MM.1S (cell line): ENCODE measurements around the gene PIP4K2A.

Experiments
- DNase-seq: peaks from one replicate; pipeline ENCODE4 v3.0.0-alpha.2; 2015
- H2AFZ ChIP-seq: fragments of 300-600 bp; sonication (generic); 2 replicates; pipeline ENCODE4 v1.6.0; 2016; ENCODE audit warnings: antibody characterized with exemption, low read length
- H3F3A ChIP-seq: fragments of 300-600 bp; sonication (generic); 2 replicates; pipeline ENCODE4 v1.6.1; 2016; ENCODE audit warnings: mild to moderate bottlenecking, antibody characterized with exemption, low read length, moderate library complexity, mixed read lengths; ENCODE audit not compliant: insufficient read depth
- H3K27ac ChIP-seq: fragments of 300-600 bp; sonication (generic); 2 replicates; pipeline ENCODE4 v1.5.1; 2016; ENCODE audit warnings: mild to moderate bottlenecking, low read length
- H3K27me3 ChIP-seq: fragments of 300-600 bp; sonication (generic); replicated peaks from 2 replicates; pipeline ENCODE4 v1.6.0; 2016; ENCODE audit warnings: low read length; ENCODE audit not compliant: insufficient read depth
- H3K36me3 ChIP-seq: fragments of 300-600 bp; sonication (generic); replicated peaks from 2 replicates; pipeline ENCODE4 v1.6.1; 2016; ENCODE audit warnings: mild to moderate bottlenecking, low read length, mixed read lengths; ENCODE audit not compliant: insufficient read depth
- H3K4me1 ChIP-seq: fragments of 300-600 bp; sonication (generic); 2 replicates; pipeline ENCODE4 v1.6.1; 2016; ENCODE audit warnings: low read length, mixed read lengths
- H3K4me2 ChIP-seq: fragments of 300-600 bp; sonication (generic); 2 replicates; pipeline ENCODE4 v1.6.0; 2016; ENCODE audit warnings: low read depth, low read length
- H3K4me3 ChIP-seq: fragments of 300-600 bp; sonication (generic); 2 replicates; pipeline ENCODE4 v1.5.1; 2016; ENCODE audit warnings: low read length, mixed read lengths
- H3K79me2 ChIP-seq: fragments of 300-600 bp; sonication (generic); 2 replicates; pipeline ENCODE4 v1.6.1; 2016; ENCODE audit warnings: mixed run types, low read length, mixed read lengths
- H3K9ac ChIP-seq: fragments of 300-600 bp; sonication (generic); 2 replicates; pipeline ENCODE4 v1.6.1; 2016; ENCODE audit warnings: low read length, mixed read lengths
- H3K9me2 ChIP-seq: fragments of 300-600 bp; sonication (generic); replicated peaks from 2 replicates; pipeline ENCODE4 v1.6.1; 2016; ENCODE audit warnings: mild to moderate bottlenecking, low read length, mixed read lengths; ENCODE audit not compliant: insufficient read depth
- H3K9me3 ChIP-seq: fragments of 300-600 bp; sonication (generic); replicated peaks from 2 replicates; pipeline ENCODE4 v1.6.1; 2016; ENCODE audit warnings: mild to moderate bottlenecking, low read length, mixed read lengths; ENCODE audit not compliant: insufficient read depth
- H4K20me1 ChIP-seq: fragments of 300-600 bp; sonication (generic); 2 replicates; pipeline ENCODE4 v1.6.1; 2016; ENCODE audit warnings: mild to moderate bottlenecking, low read length, moderate library complexity, mixed read lengths; ENCODE audit not compliant: insufficient read depth
- EZH2 ChIP-seq: fragments of 300-600 bp; sonication (generic); optimal IDR thresholded peaks from 2 replicates; pipeline ENCODE3; 2017; ENCODE audit warnings: low read depth, mild to moderate bottlenecking, antibody characterized with exemption, low read length, mixed read lengths
- EZH2phosphoT487 ChIP-seq: fragments of 300-600 bp; sonication (generic); IDR thresholded peaks from 2 replicates; pipeline ENCODE4 v1.6.1; 2018; ENCODE audit warnings: antibody characterized with exemption, low read length
- TF ChIP-seq, protein P1 (sequence below): fragments of 300-600 bp; sonication (generic); IDR thresholded peaks from 2 replicates; pipeline ENCODE4 v1.5.1; 2016; ENCODE audit warnings: antibody characterized with exemption, low read length, mixed read lengths

Gene PIP4K2A

DNA sequence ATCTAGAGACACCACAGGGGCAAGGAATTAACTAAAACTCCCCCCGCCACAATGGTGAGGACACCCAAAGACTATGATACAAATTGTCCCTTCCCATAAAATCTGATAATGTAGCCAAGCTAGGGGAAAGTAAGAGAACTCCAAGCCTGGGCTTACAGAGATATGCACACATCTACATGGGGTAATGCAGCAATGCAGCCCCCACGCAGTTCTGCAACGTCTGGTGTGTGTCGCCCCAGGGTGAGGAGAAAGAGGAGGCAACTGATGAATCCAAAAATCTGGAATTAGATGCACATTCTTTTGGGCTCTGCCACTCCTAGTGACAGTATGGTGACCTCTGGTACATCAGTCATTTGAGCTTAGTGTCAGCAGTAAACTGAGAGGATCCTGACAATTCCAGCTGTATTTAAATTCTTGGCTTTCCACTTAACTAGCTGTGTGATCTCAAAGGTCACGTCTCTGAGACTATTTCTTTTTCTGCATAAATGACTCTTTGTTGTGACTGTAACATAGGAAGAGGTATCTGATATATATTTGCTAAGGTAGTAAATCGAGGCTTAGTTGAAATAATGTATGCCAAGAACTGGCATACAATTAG is 51.5 kb downstream of the PIP4K2A start:
- Histone ChIP-seq H3K27ac (no peak overlapping the region), H4K20me1 (no peaks in the 10 kb centered on the region; the same call in 1 of the 2 replicates), H3K9me2 (no peaks in the 10 kb centered on the region), H3K9me3 (no peaks in the 10 kb centered on the region), H3K36me3 (no peaks in the 10 kb centered on the region), H3K4me1 (no peaks in the 10 kb centered on the region), H3K4me3 (no peak overlapping the region), H2AFZ (no peak overlapping the region), H3K4me2 (no peak overlapping the region), H3K79me2 (peaks cover 59% of the 10 kb centered on the region), H3K9ac (no peak overlapping the region), H3F3A (no peaks in the 10 kb centered on the region; the same call in 1 of the 2 replicates), H3K27me3 (no peaks in the 10 kb centered on the region)
- no peak for DNase-seq
- TF ChIP-seq EZH2 (no peak), EZH2phosphoT487 (no peak)
- TF ChIP-seq, protein P1, sequence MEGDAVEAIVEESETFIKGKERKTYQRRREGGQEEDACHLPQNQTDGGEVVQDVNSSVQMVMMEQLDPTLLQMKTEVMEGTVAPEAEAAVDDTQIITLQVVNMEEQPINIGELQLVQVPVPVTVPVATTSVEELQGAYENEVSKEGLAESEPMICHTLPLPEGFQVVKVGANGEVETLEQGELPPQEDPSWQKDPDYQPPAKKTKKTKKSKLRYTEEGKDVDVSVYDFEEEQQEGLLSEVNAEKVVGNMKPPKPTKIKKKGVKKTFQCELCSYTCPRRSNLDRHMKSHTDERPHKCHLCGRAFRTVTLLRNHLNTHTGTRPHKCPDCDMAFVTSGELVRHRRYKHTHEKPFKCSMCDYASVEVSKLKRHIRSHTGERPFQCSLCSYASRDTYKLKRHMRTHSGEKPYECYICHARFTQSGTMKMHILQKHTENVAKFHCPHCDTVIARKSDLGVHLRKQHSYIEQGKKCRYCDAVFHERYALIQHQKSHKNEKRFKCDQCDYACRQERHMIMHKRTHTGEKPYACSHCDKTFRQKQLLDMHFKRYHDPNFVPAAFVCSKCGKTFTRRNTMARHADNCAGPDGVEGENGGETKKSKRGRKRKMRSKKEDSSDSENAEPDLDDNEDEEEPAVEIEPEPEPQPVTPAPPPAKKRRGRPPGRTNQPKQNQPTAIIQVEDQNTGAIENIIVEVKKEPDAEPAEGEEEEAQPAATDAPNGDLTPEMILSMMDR, result no peak

DNA sequence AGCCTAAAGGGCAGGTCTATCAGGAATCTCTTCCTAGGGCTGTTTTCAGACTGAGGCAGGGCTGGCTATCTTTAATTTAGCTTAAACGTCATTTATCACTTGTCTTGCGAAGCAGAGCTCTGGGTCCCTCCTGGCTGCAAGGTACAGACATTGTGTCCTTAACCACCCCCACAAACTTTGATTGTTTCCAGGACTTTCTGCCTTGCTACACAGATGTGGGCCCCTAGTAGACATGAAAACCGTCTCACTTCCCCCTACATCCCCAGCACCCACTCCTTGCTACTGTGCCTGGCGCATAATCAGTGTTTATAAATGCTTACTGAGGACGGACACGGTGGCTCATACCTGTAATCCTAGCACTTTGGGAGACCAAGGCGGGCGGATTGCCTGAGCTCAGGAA is 54.5 kb downstream of the PIP4K2A start:
- H3K79me2 ChIP-seq, result peaks cover 38% of the 10 kb centered on the region
- no peak overlapping the region for H3K27ac ChIP-seq
- no peaks in the 10 kb centered on the region for H3K4me1 ChIP-seq
- H3K4me2 ChIP-seq, result no peak overlapping the region
- no peak overlapping the region for H3K4me3 ChIP-seq
- H2AFZ ChIP-seq, result no peak overlapping the region
- no peak for DNase-seq
- H3K9me2 ChIP-seq, result no peaks in the 10 kb centered on the region
- no peaks in the 10 kb centered on the region for H3K9me3 ChIP-seq
- no peaks in the 10 kb centered on the region for H3K27me3 ChIP-seq
- H3F3A ChIP-seq, result no peaks in the 10 kb centered on the region; the same call in 1 of the 2 replicates
- TF ChIP-seq EZH2phosphoT487 (no peak), EZH2 (no peak)
- TF ChIP-seq, protein P1, result no peak
- no peaks in the 10 kb centered on the region for H3K36me3 ChIP-seq
- H3K9ac ChIP-seq, result no peak overlapping the region
- no peaks in the 10 kb centered on the region for H4K20me1 ChIP-seq

DNA sequence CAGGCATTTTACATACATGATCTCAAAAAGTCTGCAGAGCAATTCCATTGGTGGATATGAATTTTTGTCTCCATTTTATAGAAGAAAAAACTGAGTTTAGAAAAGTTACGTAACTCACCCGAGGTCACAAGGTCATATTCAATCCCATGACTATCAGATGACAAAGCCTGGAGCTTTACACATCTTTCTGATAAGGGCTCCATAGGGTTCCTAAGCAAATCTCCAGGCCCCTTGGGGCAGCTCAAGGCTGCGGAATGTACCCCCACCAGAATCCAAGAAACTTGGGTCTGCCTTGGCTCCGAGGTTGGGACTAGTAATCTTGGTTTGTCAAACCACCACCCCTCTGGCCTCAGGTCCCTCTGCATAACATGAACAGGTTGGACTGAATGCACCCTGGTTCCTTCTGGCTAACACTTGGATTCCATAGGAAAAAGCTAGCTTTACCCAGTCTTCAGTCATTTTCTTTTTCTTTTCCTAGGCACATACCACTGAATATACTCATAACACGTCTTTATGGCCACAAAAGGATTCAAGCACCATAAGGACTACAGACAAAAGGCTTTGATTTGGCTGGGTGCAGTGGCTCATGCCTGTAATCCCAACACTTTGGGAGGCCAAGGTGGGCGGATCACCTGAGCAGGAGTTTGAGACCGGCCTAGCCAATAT is 55.5 kb downstream of the PIP4K2A start:
- H3K9ac ChIP-seq, result no peak overlapping the region
- TF ChIP-seq, protein P1, result no peak
- TF ChIP-seq EZH2, result no peak
- no peak for TF ChIP-seq EZH2phosphoT487
- no peaks in the 10 kb centered on the region for H4K20me1 ChIP-seq
- no peaks in the 10 kb centered on the region for H3K9me3 ChIP-seq
- no peak overlapping the region for H3K4me2 ChIP-seq
- H3K9me2 ChIP-seq, result no peaks in the 10 kb centered on the region
- no peaks in the 10 kb centered on the region for H3K4me1 ChIP-seq
- H3K79me2 ChIP-seq, result peaks cover 46% of the 10 kb centered on the region
- H3F3A ChIP-seq, result no peaks in the 10 kb centered on the region
- no peaks in the 10 kb centered on the region for H3K27me3 ChIP-seq
- H3K27ac ChIP-seq, result no peak overlapping the region
- H3K36me3 ChIP-seq, result no peaks in the 10 kb centered on the region
- H2AFZ ChIP-seq, result no peak overlapping the region
- DNase-seq, result no peak
- no peak overlapping the region for H3K4me3 ChIP-seq
